ENCODE data around the gene CCDC24.

- TF ChIP-seq, protein P1, sequence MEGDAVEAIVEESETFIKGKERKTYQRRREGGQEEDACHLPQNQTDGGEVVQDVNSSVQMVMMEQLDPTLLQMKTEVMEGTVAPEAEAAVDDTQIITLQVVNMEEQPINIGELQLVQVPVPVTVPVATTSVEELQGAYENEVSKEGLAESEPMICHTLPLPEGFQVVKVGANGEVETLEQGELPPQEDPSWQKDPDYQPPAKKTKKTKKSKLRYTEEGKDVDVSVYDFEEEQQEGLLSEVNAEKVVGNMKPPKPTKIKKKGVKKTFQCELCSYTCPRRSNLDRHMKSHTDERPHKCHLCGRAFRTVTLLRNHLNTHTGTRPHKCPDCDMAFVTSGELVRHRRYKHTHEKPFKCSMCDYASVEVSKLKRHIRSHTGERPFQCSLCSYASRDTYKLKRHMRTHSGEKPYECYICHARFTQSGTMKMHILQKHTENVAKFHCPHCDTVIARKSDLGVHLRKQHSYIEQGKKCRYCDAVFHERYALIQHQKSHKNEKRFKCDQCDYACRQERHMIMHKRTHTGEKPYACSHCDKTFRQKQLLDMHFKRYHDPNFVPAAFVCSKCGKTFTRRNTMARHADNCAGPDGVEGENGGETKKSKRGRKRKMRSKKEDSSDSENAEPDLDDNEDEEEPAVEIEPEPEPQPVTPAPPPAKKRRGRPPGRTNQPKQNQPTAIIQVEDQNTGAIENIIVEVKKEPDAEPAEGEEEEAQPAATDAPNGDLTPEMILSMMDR (conservative IDR thresholded peaks at IDR 0.05 in 1 of 2, IDR thresholded peaks at IDR 0.05 in 1 of 2; ENCODE audit: low read depth in 1 of 2, low read length in 2 of 2) = no peak
- TF ChIP-seq EZH2 (IDR thresholded peaks at IDR 0.05; ENCODE audit: low read length, missing control alignments) = no peak
Observed at GRCh38 chr1:44033756-44034155, 42.4 kb downstream of the CCDC24 start.
